BJ (cell line): ENCODE data around the gene EIF4G1. TPM values are rescaled to one million over a fixed set of nuclear protein-coding genes. Genes with fewer than 3 reads are reported as not detected.

ENCODE experiments used
- CTCF ChIA-PET: fragments of 350-600 bp; formaldehyde crosslinking; extraction: SDS; loops from one replicate; lab custom pipeline; 2021; ENCODE audit warnings: antibody characterized with exemption, inconsistent platforms; lab: Yijun Ruan, JAX
- POLR2A ChIA-PET: fragments of 300-600 bp; sonication (Branson Sonifier 250); formaldehyde crosslinking; extraction: SDS; loops from one replicate; lab custom pipeline; 2021; ENCODE audit warnings: antibody characterized with exemption; lab: Charles Lee
- DNase-seq: peaks from one replicate; pipeline ENCODE4 v3.0.0-alpha.2; 2011; ENCODE audit warnings: low read depth
- H3K27me3 ChIP-seq: 2 replicates; pipeline ENCODE4 v1.6.0; 2011; ENCODE audit warnings: low read length; ENCODE audit not compliant: control insufficient read depth, insufficient read depth
- H3K36me3 ChIP-seq: 2 replicates; pipeline ENCODE4 v1.5.1; 2011; ENCODE audit warnings: low read length; ENCODE audit not compliant: control insufficient read depth, insufficient read depth
- H3K4me3 ChIP-seq: 2 replicates; pipeline ENCODE4 v1.5.1; 2011; ENCODE audit warnings: low read depth, mild to moderate bottlenecking, control low read depth, low read length
- polyA plus RNA-seq: library from polyadenylated mRNA; depleted of rRNA; stranded (reverse); fragments of >200 nt; gene quantifications from 2 replicates; pipeline ENCODE4 v1.2.3, GENCODE V29; 2011
- TF ChIP-seq, protein P1 (sequence below): IDR thresholded peaks from 2 replicates; pipeline ENCODE4 v1.5.1; 2011; ENCODE audit warnings: low read depth, mild to moderate bottlenecking, control low read depth, inconsistent platforms, low read length, moderate library complexity; ENCODE audit not compliant: insufficient read depth

Gene EIF4G1
- polyA plus RNA-seq, 1 experiment, result 370 TPM

DNA sequence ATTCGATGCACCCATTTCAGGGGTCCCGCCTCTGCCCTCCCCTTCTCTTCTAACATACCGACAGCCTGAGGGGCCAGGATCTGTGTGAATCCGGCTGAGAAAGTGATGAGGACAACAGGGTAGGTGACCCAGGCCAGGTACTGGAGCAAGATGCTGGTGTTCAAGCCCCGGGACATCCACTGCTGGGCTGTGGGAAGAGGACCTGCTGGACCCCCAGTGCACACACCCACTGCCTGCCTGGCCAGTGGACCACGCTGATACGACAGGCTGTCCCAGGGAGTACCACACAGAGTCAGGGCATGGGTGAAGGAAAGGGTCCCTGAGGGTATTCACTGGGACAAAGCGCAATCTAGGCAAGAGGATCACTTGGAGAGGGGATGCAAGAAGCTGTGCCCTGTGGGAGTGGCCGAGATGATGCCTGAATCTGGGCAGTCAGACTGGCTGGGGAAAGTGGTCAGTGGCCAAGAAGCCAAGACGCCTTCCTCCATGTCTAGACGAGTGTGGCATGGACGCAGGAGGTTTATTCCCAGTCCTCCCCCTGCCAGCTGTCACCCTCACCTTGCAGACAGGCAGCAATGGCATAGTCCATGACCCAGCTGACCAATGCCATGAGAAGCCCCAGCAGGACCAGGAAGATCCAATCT is 43.8 kb downstream of the EIF4G1 start:
- H3K4me3 ChIP-seq, result no peak overlapping the region
- DNase-seq, result no peak
- ChIA-PET POLR2A (interaction anchor here (0.6 kb wide), 1 partner anchor 15 kb away, joined by 20 read pairs; no protein-coding TSS in a partner anchor), CTCF (interaction anchor here (0.6 kb wide), 1 partner anchor 27 kb away, joined by 3 read pairs; no protein-coding TSS in a partner anchor)
- TF ChIP-seq, protein P1, sequence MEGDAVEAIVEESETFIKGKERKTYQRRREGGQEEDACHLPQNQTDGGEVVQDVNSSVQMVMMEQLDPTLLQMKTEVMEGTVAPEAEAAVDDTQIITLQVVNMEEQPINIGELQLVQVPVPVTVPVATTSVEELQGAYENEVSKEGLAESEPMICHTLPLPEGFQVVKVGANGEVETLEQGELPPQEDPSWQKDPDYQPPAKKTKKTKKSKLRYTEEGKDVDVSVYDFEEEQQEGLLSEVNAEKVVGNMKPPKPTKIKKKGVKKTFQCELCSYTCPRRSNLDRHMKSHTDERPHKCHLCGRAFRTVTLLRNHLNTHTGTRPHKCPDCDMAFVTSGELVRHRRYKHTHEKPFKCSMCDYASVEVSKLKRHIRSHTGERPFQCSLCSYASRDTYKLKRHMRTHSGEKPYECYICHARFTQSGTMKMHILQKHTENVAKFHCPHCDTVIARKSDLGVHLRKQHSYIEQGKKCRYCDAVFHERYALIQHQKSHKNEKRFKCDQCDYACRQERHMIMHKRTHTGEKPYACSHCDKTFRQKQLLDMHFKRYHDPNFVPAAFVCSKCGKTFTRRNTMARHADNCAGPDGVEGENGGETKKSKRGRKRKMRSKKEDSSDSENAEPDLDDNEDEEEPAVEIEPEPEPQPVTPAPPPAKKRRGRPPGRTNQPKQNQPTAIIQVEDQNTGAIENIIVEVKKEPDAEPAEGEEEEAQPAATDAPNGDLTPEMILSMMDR, result no peak
- H3K27me3 ChIP-seq, result no peaks in the 10 kb centered on the region
- H3K36me3 ChIP-seq, result peaks cover 7% of the 10 kb centered on the region

- no peak overlapping the region for H3K4me3 ChIP-seq
- DNase-seq, result no peak
- POLR2A ChIA-PET, result interaction anchor here (0.6 kb wide), 1 partner anchor 16 kb away, joined by 20 read pairs; no protein-coding TSS in a partner anchor
- peaks cover 3% of the 10 kb centered on the region for H3K36me3 ChIP-seq
- CTCF ChIA-PET, result interaction anchor here (1.9 kb wide), 1 partner anchor 13 kb away, joined by 7 read pairs; no protein-coding TSS in a partner anchor
- no peaks in the 10 kb centered on the region for H3K27me3 ChIP-seq
- TF ChIP-seq, protein P1, result no peak
These were observed 44.5 kb downstream of the EIF4G1 start for GRCh38 chr3:184358921-184359350.

GRCh38 chr3:184359610-184360009 is 45.2 kb downstream of the EIF4G1 start:
- TF ChIP-seq, protein P1, result no peak
- POLR2A ChIA-PET, result no interaction called here
- no peaks in the 10 kb centered on the region for H3K27me3 ChIP-seq
- CTCF ChIA-PET, result interaction anchor here (1.0 to 2.2 kb wide), 6 partner anchors 11 to 182 kb away, joined by 3 to 8 read pairs (median 4); no protein-coding TSS in a partner anchor
- no peak for DNase-seq
- no peak overlapping the region for H3K4me3 ChIP-seq
- H3K36me3 ChIP-seq, result peaks cover 3% of the 10 kb centered on the region

- TF ChIP-seq, protein P1, result no peak
- Histone ChIP-seq H3K27me3 (no peaks in the 10 kb centered on the region), H3K4me3 (peak overlapping the region; percentile 77), H3K36me3 (peaks cover 3% of the 10 kb centered on the region)
- DNase-seq, result no peak
- POLR2A ChIA-PET, result interaction anchor here (0.5 kb wide), 1 partner anchor 12 kb away, joined by 11 read pairs; no protein-coding TSS in a partner anchor
- CTCF ChIA-PET, result interaction anchor here (0.6 to 2.2 kb wide), 7 partner anchors 11 to 181 kb away, joined by 3 to 8 read pairs (median 4); no protein-coding TSS in a partner anchor
These were observed 45.9 kb downstream of the EIF4G1 start for GRCh38 chr3:184360070-184360928.
